Measurements from ENCODE around the gene ACHE.
"Not testable (repeated sequence)": the region's sequence is repeated elsewhere in the genome, so short reads cannot be mapped to it uniquely, and the experiment has no call there.

Gene ACHE
- total RNA-seq = 0.15 to 1.3 (median 0.72) reads per million in 4 donors

DNA sequence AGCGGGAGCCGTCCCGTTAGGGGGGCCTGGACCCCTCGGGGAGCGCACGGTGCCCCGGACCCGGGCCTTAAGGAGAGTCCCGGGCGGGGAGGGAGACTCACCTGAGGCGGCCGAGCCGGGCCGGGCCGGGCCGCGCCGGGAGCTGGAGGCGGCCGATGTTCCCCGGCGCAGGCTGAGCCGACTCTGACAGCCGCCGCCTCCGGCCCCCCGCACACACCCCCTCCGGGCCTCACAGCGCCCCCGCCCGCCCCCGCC lies at the start of gene ACHE:
TSS of gene ACHE (minus strand) at position 188 of the 255 bp plus-strand sequence. CDS start 1,656 bp downstream, outside the sequence.
- DNase-seq = no peak

DNA sequence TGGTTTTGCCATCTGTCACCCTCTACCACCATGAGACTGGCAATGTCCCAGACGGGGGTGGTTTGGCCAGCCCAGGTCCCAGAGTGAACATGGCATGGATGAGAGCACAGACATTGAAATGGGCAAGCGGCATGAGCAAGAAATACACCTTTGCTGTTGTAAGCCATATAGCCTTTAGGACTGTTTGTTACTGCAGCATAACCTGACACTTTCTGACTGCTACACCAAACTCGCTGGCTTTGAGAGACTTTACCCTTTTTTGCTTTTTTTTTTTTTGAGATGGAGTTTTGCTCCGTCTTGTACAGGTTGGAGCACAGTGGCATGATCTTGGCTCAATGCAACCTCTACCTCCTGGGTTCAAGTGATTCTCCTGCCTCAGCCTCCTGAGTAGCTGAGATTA lies 48.5 kb upstream of the ACHE start:
- no peak for DNase-seq

- no peak for DNase-seq
Observed at GRCh38 chr7:100943693-100944092, 48.0 kb upstream of the ACHE start.

DNA sequence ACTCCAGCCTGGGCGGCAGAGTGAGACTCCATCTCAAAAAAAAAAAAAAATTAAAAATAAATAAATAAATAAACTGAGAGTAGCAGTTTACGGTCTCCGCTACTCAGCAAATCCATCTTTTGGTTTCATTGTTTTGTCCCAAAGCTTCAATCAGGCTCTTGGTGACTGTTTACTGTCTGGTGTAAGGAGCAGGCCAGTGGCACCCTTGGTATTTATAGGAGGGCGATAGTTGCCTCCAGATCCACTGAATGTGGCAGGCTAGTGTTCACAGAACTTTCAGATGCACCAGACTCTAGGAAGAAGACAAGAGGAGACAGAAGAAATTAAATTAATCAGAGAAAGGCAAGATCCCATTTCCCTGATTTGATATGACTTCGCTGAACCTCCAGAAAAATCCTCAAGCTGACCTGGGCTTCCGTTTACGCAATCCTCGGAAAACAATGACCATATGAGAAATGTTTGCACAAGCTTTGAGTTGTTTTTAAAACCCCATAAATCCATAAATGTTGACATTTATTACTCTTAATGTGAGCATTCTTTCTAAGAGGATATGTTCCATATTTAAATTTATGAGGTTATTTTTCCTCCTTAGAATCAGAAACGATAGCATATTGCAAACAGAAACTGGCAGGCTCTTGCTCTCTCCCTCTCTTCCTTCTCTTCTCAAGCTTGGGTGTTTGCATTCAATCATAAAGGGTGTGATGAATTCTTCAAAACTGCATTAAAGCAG lies 46.5 kb upstream of the ACHE start:
- DNase-seq = no peak

GRCh38 chr7:100936167-100936566 lies 40.5 kb upstream of the ACHE start:
- DNase-seq = not testable (repeated sequence)

GRCh38 chr7:100935381-100935780 lies 39.7 kb upstream of the ACHE start:
- DNase-seq = not testable (repeated sequence)

DNA sequence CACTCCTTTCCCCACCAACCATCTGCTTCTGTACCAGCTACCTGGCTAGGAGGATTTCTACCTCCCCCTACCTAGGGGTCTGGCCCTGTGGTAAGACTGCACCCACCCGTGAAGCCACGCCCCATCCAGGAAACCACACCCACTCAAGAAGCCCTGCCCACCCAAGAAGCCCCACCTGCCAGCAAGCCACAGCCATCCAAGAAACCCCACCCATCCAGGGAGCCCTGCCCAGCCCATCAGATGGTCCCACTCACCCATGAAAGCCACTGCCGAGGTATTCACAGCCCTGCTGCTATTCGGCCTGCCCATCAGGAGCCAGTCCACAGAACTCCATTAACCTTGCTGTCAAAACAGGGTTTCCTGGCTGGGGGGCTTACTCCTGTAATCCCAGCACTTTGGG lies 38.0 kb upstream of the ACHE start:
- DNase-seq = no peak

GRCh38 chr7:100929808-100930174 lies 34.1 kb upstream of the ACHE start:
- DNase-seq = no peak

- not testable (repeated sequence) for DNase-seq
Observed at GRCh38 chr7:100923616-100924015, 27.9 kb upstream of the ACHE start.

DNA sequence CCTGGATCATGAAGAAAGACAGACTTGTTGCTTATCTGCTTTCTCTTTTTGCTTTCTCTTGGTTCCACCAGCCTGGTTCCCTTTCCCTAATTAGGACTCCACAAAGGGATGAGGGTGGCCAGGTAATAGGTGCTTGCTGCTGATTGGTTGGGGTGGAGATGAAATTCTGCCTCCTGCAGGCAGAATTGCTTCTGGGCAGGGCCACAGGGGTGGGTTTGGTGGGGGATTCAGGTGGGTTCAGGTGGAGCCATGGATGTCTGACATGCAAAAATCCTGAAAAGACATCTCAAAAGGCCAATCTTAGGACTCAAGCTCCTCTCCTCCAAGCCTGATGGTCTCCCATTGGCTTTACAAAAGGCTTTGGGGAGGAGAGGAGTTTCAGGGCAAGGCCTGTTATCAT lies 25.4 kb upstream of the ACHE start:
- no peak for DNase-seq

GRCh38 chr7:100919779-100920437 lies 24.2 kb upstream of the ACHE start:
- not testable (repeated sequence) for DNase-seq

GRCh38 chr7:100919335-100919734 lies 23.6 kb upstream of the ACHE start:
- not testable (repeated sequence) for DNase-seq

GRCh38 chr7:100914879-100915447 lies 19.3 kb upstream of the ACHE start:
- no peak for DNase-seq

DNA sequence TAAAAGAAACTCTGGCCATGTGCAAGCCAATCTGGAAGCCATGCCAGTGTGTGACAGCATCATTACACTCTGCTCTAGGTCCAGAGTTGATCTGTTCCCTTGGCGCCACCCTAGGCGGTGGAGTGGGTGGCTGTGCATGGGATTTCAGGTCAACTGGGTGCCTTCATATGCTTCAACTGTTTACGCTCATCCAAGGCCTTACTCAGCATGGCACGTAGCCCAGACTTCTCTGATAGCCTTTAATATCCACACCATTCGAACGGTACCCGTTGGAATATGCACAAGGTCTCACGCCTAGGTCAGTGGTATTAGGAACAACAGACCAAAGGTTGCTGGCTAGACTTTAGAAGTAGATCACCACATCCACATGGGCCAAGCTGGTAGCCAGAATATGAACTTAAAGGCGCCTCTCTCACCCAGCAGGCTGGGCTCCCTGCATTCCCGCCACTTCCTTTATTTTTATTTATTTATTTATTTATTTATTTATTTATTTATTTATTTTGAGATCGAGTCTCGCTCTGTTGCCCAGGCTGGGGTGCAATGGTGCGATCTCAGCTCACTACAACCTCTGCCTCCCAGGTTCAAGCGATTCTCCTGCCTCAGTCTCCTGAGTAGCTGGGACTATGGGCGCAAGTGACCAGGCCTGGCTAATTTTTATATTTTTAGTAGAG lies 18.7 kb upstream of the ACHE start:
- DNase-seq = no peak

DNA sequence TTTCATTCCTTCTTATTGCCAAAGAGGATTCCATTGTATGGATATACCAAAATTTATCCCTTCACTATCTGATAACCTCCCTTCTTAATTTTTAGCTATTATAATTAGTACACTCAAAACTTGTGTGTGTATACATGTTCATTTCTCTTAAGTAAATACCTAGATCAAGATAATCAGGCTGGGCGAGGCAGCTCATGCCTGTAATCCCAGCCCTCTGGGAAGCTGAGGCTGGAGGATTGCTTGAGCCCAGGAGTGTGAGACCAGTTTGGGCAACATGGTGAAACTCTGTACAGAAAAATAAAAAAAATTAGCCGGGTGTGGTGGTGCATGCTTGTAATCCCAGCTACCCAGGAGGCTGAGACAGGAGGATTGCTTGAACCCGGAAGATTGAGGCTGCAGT lies 15.8 kb upstream of the ACHE start:
- DNase-seq = no peak

- not testable (repeated sequence) for DNase-seq
Observed at GRCh38 chr7:100910443-100910842, 14.8 kb upstream of the ACHE start.

DNA sequence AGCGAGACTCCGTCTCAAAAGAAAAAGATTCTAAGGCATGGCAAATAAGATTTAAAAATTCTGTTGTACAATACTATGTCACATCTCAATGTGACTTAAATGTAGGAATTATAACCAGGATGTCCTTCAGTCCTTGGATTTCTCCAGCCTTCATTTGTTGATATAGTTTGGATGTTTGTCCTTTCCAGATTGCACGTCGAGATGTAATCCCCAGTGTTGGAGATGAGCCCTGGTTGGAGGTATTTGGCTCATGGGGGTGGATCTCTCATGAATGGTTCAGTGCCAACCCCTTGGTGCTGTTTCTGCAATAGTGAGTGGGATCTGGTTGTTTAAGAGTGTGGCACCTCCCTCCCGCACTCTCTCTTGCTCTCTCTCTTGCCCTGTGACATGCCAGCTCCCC lies 12.8 kb upstream of the ACHE start:
- DNase-seq = no peak

GRCh38 chr7:100902638-100903037 lies 7.0 kb upstream of the ACHE start:
- DNase-seq = no peak

DNA sequence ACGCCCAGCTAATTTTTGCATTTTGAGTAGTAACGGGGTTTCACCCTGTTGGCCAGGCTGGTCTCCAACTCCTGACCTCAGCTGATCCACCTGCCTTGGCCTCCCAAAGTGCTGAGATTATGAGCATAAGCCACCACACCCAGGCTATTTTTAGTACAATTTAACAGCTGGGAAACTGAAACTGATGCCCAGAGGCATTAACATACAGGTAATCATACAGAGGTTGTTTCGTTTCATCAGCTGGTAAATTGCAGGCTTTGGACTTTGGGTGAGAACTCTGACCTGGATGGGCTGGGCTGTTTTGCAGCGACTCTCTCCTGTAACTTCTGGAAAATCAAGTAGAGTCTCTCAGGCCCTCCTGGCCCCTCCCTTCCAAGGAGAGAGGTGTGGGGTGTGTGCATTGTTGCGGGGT lies 6.2 kb upstream of the ACHE start:
- DNase-seq = no peak

DNA sequence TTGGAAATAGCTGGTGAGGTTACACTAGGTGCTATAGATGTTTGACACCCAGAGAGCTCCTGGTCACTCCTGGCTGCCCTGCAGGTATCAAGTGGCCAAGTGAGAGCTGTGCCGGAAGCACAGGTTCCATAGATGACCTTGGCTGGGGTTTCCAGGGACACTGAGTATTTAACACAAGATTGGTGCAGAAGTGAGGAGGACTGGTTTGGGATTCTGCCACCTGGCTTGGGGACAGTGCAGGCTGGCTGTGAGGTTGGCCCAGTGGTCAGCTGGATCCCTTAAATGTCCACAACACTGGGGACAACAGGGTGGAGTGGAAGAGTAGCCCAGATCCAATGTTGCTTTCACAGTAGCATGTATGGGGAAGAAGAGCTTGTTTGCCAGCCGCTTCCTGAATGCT lies 5.3 kb upstream of the ACHE start:
- no peak for DNase-seq

- no peak for DNase-seq
Observed at GRCh38 chr7:100899432-100899831, 3.7 kb upstream of the ACHE start.

DNA sequence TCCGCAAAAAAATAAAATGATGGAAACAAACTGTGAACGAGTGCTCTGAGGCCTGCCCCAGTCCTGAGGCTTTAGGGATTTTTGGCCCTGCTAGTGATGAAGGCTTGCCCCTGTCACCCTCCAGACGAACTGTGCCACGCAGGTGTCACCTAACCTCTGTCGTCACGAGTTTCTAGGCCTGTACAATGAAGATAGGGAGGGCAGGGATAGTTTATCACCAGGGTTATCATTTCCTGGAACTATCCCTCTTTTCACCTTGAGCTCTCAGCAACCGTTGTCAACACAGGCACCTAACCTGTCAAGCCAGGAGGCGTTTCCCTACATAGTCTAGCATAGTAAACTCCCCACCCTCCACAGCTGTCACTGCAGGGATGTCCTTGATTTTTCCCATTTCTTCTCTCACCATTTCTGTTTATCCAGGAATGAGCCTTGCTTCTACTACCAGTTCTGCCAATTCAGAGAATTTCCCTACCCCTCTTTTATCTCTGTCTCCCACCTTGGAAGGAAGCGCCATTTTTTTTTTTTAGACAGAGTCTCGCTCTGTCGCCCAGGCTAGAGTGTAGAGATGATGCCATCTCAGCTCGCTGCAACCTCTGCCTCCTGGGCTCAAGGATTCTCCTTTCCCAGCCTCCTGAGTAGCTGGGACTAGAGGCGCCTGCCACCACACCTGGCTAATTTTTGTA lies 2.2 kb upstream of the ACHE start:
- DNase-seq = no peak

Data from T-helper 1 cell (primary cell).